Upper lobe of left lung (tissue), 4 donors: ENCODE results near the gene LRR1.

Source experiments
- CTCF ChIP-seq, 6 experiments: fragments of 450-650 bp in 4 of 6; fragments of 200-600 bp in 2 of 6; sonication (generic) in 2 of 6; IDR thresholded peaks; one replicate each; pipeline ENCODE4 v1.5.1; 2016 to 2019; ENCODE audit warnings: antibody characterized with exemption in 6 of 6
- POLR2A ChIP-seq, 4 donors: fragments of 450-650 bp; IDR thresholded peaks; one replicate each; pipeline ENCODE4 v1.5.1; 2016 to 2017; ENCODE audit warnings: antibody characterized with exemption in 4 of 4, mild to moderate bottlenecking in 2 of 4
- POLR2AphosphoS5 ChIP-seq, 2 donors: sonication (generic); formaldehyde crosslinking; IDR thresholded peaks; one replicate each; pipeline ENCODE4 v1.5.1; 2017; ENCODE audit warnings: antibody characterized with exemption in 2 of 2

GRCh38 chr14:49553106-49553505 lies 45.6 kb upstream of the LRR1 start:
- no peak for TF ChIP-seq POLR2AphosphoS5 (IDR thresholded peaks at IDR 0.05)
- no peak for TF ChIP-seq POLR2A (IDR thresholded peaks at IDR 0.05)
- TF ChIP-seq CTCF (IDR thresholded peaks at IDR 0.05): no peak
